Hematopoietic multipotent progenitor cell (in vitro differentiated cells): Measurements from ENCODE around the gene SLC48A1. TPM values are rescaled to one million over a fixed set of nuclear protein-coding genes. Genes with fewer than 3 reads are reported as not detected.

Source experiments
- DNase-seq, 3 donors: peaks; one replicate each; pipeline ENCODE4 v3.0.0-alpha.2; 2011 to 2015; ENCODE audit warnings: low read depth in 2 of 3, low spot score in 2 of 3
- total RNA-seq: library from RNA; depleted of rRNA; stranded (reverse); fragments of >200 nt; gene quantifications from one replicate; pipeline ENCODE4 v1.2.3, GENCODE V29; 2012

Gene SLC48A1
- total RNA-seq, 1 donor, result 35.8 TPM

GRCh38 chr12:47820631-47821345 is 47.8 kb downstream of the SLC48A1 start:
- no peak for DNase-seq

- no peak for DNase-seq
These were observed 48.3 kb downstream of the SLC48A1 start for GRCh38 chr12:47821346-47821706.

GRCh38 chr12:47822401-47822800 is 49.4 kb downstream of the SLC48A1 start:
- no peak for DNase-seq

GRCh38 chr12:47822863-47823262 is 49.8 kb downstream of the SLC48A1 start:
- no peak for DNase-seq

GRCh38 chr12:47823422-47824086 is 50.5 kb downstream of the SLC48A1 start:
- DNase-seq, result no peak

- DNase-seq, result no peak
These were observed 51.2 kb downstream of the SLC48A1 start for GRCh38 chr12:47824198-47824597.

- DNase-seq, result no peak
These were observed 51.6 kb downstream of the SLC48A1 start for GRCh38 chr12:47824635-47825034.

- no peak for DNase-seq
These were observed 52.2 kb downstream of the SLC48A1 start for GRCh38 chr12:47825173-47825639.

- no peak for DNase-seq
These were observed 55.3 kb downstream of the SLC48A1 start for GRCh38 chr12:47828008-47828975.

GRCh38 chr12:47828976-47829482 is 56.0 kb downstream of the SLC48A1 start:
- no peak for DNase-seq

GRCh38 chr12:47829584-47829983 is 56.5 kb downstream of the SLC48A1 start:
- DNase-seq, result no peak

Other genes with a start within 250 kb of the SLC48A1 start
- gene RPAP3, start 67.2 kb upstream of the SLC48A1 start, total RNA-seq, result 3.5 TPM
- 0.27 TPM for gene ENDOU, start 47.7 kb upstream of the SLC48A1 start, total RNA-seq
- 15.6 TPM for gene RAPGEF3, start 14.4 kb upstream of the SLC48A1 start, total RNA-seq
- gene HDAC7, start 46.7 kb downstream of the SLC48A1 start, total RNA-seq, result 92.1 TPM
- 1.1 TPM for gene VDR, start 131.8 kb downstream of the SLC48A1 start, total RNA-seq
- gene TMEM106C, start 190.4 kb downstream of the SLC48A1 start, total RNA-seq, result 40.7 TPM
- 0.27 TPM for gene COL2A1, start 231.2 kb downstream of the SLC48A1 start, total RNA-seq